Limb (tissue), 2 donors: ENCODE data around the gene EP300.
A peak's percentile ranks its signal among the peaks of the same experiment; 100 is the strongest.
"Not testable (repeated sequence)": the region's sequence is repeated elsewhere in the genome, so short reads cannot be mapped to it uniquely, and the experiment has no call there.

Experiments used
- DNase-seq, 2 donors: peaks; one replicate each; pipeline ENCODE4 v3.0.0-alpha.2; 2016; ENCODE audit errors: extremely low spot score in 2 of 2

EP300 gene

DNA sequence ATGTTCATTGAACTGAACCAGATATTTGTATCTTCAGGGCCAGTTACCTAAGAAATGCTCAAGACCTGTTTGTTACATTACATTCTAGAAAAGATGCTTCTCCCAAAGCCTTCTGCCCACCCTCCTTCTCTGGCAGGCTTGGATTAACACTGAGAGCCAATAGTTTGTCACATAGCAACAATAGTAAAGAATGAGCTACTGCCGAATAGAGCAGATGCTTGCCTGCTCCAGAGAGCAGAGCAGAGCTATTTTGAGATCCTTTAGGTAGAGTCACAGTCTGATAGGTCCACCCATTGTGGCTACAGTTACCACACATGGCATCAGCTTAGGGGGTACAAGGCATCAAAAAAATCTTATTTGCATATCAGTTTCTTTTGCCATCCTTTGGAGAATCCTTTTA, 13.5 kb upstream of the EP300 start:
- DNase-seq, result no peak

DNA sequence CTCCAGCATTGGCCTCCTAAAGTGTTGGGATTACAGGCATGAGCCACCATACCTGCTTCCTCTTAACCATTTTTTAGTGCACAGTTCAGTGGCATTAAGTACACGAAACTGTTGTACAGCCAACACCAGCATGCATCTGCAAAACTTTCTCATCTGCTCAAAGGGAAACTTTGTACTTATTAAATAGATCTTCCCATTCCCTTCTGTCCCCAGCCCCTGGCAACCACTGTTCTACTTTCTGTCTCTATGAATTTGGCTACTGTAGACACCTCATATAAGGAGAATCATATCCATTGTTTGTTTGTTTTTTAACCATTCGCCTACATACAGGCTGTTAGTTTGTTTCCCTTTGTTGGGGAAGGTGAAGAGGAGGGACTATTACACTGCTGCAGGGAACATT, 6.5 kb upstream of the EP300 start:
- DNase-seq, result no peak

DNA sequence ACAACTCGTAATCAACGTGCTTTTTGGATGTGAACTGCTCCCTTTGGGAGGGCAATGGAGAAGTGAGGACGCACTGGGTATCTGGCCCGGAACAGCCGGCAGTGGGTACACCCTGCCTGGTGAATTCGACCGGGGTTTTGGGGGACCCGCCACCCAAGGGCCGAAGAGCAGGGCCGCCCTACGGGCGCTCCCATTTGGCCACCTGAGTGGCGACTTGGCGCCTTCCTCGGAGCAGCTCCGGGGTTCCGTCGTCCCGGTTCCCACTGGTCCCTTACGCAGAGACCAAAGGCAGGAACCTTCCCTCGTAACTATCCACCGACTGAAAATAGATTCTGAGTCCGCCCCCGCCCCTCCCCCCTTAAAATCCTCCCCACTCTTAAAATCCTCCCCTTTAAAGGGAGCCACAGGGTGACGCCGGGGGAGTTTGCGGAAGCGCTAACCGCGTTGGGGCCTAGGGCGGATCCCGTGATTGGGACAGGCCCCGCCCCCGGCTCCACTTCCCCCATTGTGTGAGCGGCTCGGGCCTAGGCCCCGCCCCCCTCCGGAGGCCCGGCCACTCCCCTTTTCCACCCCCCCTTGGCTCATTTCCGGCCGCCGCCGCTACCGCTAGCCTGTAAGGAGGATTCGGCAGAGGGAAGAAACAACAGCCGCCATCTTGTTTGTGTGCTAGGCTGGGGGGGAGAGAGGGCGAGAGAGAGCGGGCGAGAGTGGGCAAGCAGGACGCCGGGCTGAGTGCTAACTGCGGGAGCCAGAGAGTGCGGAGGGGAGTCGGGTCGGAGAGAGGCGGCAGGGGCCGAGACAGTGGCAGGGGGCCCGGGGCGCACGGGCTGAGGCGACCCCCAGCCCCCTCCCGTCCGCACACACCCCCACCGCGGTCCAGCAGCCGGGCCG, 1.0 kb upstream of the EP300 start:
- peak; percentile 99 to 100 for DNase-seq

DNA sequence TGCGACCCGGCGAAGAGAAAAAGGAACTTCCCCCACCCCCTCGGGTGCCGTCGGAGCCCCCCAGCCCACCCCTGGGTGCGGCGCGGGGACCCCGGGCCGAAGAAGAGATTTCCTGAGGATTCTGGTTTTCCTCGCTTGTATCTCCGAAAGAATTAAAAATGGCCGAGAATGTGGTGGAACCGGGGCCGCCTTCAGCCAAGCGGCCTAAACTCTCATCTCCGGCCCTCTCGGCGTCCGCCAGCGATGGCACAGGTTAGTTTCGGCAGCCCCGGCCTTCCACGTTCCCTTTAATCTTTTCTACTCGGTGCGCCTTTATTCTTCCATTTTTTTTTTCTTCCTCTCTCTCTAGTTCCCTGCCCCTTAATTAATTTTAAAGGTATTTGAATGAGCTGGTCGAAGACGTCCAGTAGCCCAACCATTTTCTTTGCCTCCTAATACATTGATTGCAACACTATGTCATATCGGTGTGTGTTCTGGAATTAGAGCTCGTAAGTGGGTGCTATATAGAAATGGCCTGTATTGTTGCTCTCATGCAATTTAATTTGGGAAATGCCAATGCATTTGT, 537 bp downstream of the EP300 start:
- no peak for DNase-seq

DNA sequence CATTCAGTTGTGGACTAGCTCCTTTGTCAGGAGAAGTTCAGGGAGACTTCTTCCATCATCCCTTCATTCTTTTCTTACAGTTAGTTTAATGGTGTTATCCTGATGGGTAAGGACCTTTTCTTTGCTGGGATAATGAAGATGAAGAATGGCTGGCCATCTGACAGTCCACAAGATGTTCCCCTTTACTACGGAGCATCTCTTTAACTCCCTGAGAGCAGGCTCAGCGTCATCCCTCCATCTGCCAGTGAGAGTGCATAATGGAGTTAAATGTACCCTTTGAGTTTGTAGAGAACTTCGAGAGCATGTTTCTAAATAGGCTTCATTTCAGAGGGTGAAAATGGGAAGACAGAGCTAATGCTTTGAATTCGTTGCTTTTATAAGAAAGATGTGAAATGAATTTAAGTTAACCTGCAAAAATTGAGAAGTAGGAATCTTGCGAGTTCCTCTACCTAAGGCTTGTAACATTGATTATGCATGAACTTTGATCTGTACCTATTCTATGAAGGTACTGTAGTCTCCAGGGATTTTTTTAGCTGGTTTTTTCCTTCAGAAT, 1.7 kb downstream of the EP300 start:
- DNase-seq, result no peak

DNA sequence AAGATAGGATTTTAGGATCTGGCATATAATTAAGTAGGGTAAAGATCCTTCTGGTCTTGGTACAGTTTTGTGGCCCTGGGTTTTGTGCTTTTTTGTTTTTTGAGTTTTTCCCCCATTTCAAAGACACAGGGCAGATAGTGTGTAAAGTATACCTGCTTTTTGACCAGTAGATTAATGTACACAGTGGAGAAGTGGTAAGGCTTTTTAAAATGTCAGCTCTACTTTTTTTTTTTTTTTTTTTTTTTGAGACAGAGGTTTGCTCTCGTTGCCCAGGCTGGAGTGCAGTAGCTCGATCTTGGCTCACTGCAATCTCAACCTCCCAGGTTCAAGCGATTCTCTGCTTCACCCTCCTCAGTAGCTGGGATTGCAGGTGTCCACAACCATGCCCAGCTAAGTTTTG, 4.0 kb downstream of the EP300 start:
- DNase-seq, result no peak

DNA sequence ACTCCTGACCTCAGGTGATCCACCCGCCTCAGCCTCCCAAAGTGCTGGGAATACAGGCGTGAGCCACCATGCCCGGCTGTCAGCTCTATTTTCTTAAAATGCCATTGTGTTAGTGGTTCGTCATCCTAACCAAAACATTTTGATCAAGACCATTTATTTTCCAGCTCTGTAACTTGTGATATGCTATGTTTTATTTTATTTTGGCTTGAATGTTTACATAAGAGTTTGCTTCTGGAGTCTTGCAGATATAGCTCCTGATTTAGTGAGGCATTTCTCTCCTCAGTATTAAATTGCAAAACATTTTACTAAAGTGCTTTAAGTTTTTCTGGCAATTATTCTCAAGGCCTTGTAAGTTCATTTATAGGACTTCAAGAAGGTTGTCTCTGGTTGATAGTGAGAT, 4.4 kb downstream of the EP300 start:
- DNase-seq, result no peak

DNA sequence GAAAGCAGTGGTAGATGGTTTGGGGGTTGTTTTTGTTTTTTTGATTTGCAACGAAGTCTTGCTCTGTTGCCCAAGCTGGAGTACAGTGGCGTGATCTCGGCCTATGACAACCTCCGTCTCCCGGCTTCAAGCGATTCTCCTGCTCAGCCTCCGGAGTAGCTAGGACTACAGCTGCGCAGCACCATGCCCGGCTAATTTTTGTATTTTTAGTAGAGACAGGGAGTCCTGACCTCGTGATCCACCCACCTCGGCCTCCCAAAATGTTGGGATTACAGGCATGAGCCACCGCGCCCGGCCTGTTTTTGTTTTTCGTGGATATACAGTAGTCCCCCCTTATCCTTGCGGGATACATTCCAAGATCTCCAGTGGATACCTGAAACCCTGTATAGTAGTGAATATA, 6.6 kb downstream of the EP300 start:
- DNase-seq, result no peak

DNA sequence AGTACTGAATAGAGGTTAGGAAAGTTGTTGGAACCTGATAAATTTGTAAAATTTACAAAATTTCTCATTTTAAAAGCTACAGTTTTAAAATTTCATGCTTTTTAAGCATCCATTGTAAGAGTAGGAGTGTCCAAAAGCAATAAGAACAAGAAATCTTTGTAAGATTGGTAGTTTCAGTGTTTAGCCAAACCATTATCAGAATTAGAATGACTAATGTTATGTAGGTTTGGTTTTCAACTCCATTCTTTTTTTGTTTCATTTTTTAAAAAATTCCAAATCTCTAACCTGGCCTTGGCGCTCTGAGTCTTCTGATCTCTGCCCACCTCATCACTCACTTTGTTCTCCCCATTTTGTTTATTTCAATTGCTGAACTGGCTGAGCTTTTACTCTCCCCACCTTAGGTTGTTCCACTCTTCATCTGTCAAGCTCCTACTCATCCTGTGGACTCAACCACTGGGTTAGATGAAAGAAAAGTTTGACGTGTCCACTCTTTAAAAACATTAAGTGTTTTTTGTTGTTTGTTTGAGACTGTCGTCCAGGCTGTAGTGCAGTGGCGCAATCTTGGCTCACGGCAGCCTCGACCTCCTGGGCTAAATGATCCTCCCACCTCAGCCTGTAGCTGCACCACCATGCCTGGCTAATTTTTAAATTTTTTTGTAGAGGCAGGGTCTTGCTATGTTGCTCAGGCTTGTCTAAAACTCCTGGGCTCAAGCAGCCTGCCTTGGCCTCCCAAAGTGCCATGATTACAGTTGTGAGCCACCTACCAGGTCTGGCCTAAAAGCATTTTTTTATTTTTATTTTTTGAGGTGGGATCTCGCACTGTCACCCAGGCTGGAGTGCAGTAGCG, 14.0 kb downstream of the EP300 start:
- no peak for DNase-seq

DNA sequence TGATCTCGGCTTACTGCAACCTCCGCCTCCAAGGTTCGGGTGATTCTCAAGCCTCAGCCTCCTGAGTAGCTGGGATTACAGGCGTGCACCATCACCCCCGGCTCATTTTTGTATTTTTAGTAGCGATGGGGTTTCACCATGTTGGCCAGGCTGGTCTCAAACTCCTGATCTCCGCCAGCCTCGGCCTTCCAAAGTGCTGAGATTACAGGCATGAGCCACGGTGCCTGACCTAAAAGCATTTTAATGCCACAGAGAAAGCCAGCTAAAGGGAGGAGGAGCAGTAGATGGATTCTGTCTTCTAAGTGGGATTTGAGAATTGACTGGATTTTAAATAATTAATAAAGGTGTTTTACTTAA, 14.6 kb downstream of the EP300 start:
- DNase-seq, result not testable (repeated sequence)

DNA sequence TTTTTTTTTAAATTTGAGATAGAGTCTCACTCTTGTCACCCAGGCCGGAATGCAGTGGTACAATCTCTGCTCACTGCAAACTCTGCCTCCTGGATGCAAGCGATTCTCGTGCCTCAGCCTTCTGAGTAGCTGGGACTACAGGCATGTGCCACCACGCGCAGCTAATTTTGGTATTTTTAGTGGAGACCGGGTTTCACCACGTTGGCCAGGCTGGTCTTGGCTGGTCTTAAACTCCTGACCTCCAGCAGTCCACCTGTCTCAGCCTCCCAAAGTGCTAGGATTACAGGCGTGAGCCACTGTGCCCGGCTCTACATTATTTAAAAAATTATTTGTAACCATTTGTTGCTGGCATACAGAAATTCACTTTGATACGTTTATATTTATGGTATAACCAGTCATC, 18.6 kb downstream of the EP300 start:
- DNase-seq, result no peak

DNA sequence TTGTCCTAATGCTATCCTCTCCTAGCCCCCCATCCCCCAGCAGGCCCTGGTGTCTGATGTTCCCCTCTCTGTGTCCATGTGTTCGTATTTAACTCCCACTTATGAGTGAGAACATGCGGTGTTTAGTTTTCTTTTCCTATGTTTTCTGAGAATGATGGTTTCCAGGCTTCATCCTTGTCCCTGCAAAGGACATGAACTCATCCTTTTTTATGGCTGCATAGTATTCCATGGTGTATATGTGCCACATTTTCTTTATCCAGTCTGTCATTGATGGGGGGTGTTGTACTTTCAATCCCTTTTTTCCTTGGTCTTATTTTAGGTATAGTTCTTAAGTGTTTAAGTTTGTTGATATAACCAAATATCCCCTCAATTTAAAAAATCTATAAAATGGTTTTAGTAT, 23.9 kb downstream of the EP300 start:
- DNase-seq, result no peak

DNA sequence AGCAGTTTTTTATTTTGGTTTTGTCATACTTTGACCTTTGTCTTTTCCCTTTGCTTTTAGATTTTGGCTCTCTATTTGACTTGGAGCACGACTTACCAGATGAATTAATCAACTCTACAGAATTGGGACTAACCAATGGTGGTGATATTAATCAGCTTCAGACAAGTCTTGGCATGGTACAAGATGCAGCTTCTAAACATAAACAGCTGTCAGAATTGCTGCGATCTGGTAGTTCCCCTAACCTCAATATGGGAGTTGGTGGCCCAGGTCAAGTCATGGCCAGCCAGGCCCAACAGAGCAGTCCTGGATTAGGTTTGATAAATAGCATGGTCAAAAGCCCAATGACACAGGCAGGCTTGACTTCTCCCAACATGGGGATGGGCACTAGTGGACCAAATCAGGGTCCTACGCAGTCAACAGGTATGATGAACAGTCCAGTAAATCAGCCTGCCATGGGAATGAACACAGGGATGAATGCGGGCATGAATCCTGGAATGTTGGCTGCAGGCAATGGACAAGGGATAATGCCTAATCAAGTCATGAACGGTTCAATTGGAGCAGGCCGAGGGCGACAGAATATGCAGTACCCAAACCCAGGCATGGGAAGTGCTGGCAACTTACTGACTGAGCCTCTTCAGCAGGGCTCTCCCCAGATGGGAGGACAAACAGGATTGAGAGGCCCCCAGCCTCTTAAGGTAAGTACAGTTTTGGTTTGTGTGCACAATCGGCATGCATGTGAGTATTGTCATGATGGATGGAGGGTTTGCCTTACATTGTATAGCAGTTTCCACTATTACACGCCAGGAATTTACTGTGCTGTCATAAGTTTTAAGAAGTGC, 25.0 kb downstream of the EP300 start:
- DNase-seq, result no peak

DNA sequence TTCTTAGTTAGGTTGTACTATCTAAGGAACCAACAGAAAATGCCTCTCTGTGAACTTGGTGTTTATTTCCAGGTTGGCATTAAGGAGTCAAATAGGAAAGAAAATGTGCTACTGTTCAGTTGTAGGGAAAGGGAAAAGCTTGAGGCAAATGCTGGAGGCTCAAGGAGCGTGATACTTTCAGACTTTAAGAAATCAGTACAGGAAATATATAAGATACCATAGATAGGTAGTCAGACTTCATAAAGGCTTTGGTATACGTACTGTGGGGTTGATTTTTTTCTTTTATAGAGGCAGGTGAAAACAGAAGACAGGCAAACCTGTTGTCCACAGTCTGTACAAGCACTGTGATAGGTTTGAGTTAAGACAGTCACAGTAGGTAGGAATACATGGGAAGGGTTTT, 30.8 kb downstream of the EP300 start:
- DNase-seq, result no peak

DNA sequence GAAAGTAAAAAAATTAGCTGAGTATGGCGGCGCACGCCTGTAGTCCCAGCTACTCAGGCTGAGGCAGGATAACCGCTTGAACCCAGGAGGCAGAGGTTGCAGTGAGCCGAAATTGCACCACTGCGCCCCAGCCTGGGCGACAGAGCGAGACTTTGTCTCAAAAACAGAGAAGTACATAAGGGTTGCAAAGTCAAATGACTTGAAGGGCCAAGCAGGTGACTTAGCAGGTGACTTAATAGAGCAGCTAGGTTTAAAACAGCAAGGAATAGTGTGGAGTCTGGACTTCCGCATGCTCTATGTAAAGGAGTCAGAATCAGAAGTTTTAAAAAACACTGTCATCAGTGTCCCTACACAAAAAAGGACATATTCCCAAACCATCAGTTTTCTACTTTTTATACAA, 31.7 kb downstream of the EP300 start:
- DNase-seq, result no peak

DNA sequence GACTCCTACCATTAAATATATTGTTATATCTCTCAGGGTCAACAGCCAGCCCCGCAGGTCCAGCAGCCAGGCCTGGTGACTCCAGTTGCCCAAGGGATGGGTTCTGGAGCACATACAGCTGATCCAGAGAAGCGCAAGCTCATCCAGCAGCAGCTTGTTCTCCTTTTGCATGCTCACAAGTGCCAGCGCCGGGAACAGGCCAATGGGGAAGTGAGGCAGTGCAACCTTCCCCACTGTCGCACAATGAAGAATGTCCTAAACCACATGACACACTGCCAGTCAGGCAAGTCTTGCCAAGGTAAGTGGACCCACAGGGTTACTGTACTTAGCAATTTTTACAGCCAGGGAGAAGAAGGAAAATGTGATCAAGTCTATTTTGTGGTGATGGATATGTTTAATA, 35.1 kb downstream of the EP300 start:
- no peak for DNase-seq

DNA sequence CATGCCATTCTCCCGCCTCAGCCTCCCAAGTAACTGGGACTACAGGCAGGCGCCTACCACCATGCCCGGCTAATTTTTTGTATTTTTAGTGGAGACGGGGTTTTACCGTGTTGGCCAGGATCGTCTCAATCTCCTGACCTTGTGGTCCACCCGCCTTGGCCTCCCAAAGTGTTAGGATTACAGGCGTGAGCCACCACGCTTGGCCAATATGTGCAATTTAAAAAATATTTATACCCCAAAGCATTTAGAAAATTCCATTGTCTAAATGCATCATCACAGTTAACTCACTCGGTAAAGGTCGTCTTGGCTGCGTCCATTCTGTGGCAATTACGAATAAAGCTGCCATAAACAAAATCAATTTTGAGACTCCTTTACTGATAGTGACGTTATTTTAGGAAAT, 36.2 kb downstream of the EP300 start:
- DNase-seq, result no peak

DNA sequence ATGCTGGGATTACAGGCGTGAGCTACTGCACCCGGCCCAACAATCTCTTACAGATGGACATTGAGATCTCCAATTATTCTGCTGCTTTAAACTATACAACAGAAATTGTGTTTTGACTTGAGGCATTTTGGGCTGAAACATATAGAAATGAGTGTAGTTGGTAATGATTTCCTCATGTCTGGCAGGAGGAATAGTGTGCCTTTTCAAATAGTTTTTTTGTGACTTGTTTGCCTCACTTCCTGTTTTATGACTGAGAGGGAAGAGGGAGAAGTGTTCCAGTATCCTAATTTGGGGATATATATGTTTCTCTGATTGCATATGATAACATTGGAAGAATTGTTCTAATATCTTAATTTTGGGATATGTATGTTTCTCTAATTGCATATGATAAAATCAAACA, 40.2 kb downstream of the EP300 start:
- DNase-seq, result peak in 1 of 2 donors; percentile 3

DNA sequence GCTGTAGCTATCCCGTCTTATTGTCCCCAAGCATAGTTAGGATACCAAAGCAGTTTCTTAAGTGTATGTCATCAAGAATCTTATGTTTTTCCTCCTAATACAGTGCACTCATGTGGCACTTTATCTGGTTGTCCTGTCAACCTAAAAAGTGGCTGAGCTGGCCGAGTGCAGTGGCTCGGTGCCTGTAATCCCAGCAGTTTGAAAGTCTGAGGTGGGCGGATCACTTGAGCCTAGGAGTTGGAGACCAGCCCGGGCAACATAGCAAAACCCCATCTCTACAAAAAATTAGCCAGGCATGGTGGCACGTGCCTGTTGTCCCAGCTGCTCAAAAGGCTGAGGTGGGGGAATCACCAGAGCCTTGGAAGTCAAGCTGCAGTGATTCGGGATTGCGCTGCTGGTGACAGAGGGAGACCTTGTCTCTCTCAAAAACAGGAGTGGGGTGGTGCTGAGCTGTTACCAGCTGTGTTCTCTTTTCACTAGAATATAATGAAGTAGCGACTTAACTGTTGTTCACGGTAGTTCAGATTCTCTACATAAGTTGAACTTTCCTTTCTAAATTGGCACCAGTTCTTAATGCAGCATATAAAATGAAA, 48.1 kb downstream of the EP300 start:
- DNase-seq, result no peak

DNA sequence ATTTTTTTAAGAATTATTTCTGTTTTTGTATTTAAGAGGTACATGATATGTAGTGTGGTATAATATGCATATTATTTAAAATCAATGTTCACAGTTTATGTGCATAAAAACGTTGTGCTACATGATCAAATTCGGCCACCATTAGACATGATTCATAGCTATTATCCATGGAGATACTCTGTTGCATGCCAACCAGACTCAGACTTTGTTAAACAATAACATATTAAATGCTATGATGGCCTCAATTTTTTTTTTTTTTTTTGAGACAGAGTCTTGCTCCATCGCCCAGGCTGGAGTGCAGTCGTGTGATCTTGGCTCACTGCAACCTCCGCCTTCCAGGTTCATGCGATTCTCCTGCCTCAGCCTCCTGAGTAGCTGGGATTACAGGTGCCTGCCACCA, 53.5 kb downstream of the EP300 start:
- not testable (repeated sequence) for DNase-seq

DNA sequence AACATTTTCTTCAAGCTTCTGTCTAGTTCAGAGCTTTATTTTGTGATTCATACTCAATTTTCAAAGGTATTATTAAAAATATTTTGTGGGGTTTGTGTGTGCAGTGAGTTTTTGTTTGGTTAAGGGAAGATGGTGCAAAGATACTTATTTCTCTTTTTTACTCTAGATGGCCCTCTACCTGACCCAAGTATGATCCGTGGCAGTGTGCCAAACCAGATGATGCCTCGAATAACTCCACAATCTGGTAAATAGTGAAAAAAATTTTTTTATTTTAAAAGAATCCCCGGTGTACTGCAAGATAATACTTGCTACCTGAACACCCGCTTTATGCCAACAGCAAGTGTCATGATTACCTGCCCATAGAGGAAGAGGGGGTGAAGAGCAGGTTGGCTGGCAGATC, 54.2 kb downstream of the EP300 start:
- DNase-seq, result no peak
